GM21390 (cell line): ENCODE data around the gene CMTM8.
A peak's percentile ranks its signal among the peaks of the same experiment; 100 is the strongest.
"Not testable (repeated sequence)": the region's sequence is repeated elsewhere in the genome, so short reads cannot be mapped to it uniquely, and the experiment has no call there.

Experiments used
- ATAC-seq: cut with Tn5 transposase; IDR thresholded peaks from one replicate; pipeline ENCODE4 v1.9.1; 2021; ENCODE audit not compliant: unreplicated experiment

The CMTM8 gene

GRCh38 chr3:32228743-32229142 lies 9.7 kb upstream of the CMTM8 start:
- ATAC-seq = not testable (repeated sequence)

GRCh38 chr3:32229565-32229964 lies 8.9 kb upstream of the CMTM8 start:
- no peak for ATAC-seq

DNA sequence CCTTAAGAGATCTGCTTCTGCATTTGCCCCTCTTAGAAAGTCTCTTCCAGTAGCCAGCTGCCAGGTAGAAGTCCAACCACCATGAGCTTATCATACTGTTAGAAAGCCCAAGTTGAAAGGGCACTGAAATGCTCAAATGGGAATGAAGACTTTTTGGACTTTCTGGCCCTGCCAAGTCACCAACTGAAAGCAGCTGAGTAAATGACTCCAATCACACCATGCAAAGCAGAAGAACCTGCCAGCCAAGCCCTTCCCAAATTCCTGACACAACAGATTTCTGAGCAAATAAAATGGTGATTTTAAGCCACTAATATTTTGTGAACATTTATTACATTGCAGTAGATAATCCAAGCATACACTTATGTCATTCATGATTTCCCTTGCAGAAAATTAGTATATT lies 2.1 kb upstream of the CMTM8 start:
- ATAC-seq = no peak

- no peak for ATAC-seq
Observed at GRCh38 chr3:32237670-32238452, 619 bp upstream of the CMTM8 start.

- ATAC-seq = no peak
Observed at GRCh38 chr3:32239307-32240158, 1.1 kb downstream of the CMTM8 start.

- peak; percentile 43 for ATAC-seq
Observed at GRCh38 chr3:32240159-32240545, 1.7 kb downstream of the CMTM8 start.

- ATAC-seq = no peak
Observed at GRCh38 chr3:32241100-32241499, 2.6 kb downstream of the CMTM8 start.

GRCh38 chr3:32243519-32243918 lies 5.0 kb downstream of the CMTM8 start:
- ATAC-seq = no peak

DNA sequence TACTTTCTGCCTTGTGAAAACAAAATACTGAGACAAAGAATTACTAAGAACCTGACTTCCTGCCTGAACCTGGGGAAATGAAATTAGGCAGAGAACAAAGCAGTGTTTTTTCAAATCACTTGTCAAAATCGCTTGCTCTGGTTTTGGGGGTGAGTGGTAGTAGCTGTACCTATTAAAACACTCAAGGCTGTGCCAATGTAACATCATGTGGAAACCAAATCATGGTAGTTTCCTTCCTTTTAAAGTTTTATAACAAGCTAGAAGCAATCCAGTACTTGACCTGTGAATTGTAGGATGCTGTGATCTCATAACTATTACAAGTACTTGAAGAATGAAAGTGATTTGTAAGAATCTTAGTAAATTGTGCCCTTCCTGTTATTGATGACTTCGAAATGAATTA lies 6.7 kb downstream of the CMTM8 start:
- ATAC-seq = no peak

- ATAC-seq = no peak
Observed at GRCh38 chr3:32246079-32246675, 7.7 kb downstream of the CMTM8 start.

DNA sequence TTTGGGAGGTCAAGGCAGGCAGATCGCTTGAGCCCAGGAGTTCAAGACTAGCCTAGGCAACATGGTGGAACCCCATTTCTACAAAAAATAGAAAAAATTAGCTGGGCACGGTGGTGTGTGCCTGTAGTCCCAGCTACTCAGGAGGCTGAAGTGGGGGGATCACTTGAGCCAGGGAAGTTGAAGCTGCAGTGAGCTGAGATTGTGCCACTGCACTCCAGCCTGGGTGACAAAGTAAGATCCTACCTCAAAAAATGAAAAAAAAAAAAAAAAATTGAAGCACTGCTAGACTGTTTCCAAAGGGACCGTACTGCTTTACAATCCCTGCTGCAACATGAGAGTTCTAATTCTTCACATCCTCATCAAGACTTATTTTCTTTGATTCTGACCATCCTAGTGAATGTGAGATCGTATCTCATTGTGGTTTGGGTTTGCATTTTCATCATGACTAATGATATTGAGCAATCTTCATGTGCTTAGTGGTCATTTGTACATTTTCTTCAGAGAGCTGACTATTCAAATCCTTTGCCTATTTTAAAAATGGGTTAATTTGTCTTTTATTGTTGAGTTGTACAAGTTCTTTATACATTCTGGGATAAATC lies 10.8 kb downstream of the CMTM8 start:
- no peak for ATAC-seq

GRCh38 chr3:32254268-32254667 lies 15.8 kb downstream of the CMTM8 start:
- no peak for ATAC-seq

GRCh38 chr3:32255345-32255744 lies 16.9 kb downstream of the CMTM8 start:
- no peak for ATAC-seq

DNA sequence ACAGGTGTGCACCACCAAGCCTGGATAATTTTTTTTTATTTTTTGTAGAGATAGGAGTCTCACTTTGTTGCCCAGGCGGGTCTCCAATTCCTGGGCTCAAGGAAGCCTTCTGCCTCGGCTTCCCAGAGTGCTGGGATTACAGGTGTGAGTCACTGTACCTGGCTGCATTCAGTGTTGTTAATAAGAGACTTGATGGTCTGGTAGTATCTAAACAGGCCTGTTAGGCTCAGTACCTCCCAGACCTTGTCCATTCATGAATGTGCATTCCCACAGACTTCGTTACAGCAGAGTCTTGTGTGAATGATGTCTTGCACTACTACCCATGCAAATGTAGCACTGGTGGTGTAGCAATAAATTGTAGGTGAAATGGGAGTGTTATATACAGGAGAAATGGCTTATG lies 17.7 kb downstream of the CMTM8 start:
- no peak for ATAC-seq

GRCh38 chr3:32257042-32257441 lies 18.6 kb downstream of the CMTM8 start:
- no peak for ATAC-seq

DNA sequence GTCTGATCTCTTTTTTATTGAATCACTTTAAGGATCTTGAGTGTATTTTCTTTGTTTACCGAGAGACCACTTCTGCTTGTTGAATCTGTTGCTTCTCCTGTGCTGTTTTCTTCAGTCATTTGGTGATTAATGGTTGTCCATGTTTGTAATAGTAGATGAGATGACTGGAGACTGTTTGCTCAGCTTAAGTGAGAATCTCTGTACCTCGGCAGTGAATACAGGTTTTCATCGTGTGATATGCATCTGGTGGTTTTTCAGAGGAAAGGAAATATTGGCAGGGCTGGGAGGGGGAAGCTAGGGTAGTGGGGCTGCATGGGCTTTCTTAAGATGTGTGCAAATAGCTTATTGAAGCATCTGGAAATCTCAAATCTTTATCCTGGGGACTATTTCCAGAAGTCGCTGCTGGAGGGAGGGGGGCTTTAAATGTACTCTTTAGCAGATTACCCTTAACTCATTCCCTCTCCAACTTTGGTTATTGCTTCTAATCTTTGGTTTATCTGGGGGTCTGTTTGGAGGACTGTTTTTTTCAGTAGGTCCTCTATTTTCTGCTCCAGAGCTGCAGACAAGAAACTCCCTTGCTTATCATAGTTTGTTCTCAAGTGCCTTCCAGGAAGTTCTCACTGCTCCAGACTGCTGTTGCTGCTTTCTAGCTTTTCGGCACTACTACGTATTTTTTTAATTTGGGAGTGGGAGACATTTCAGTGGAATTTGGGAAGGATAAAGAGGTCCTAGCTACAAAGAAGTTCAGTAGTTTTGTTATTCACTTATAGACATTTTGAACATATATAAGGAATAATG lies 19.4 kb downstream of the CMTM8 start:
- no peak for ATAC-seq

- ATAC-seq = no peak
Observed at GRCh38 chr3:32258869-32259268, 20.4 kb downstream of the CMTM8 start.

GRCh38 chr3:32261545-32261944 lies 23.1 kb downstream of the CMTM8 start:
- no peak for ATAC-seq

DNA sequence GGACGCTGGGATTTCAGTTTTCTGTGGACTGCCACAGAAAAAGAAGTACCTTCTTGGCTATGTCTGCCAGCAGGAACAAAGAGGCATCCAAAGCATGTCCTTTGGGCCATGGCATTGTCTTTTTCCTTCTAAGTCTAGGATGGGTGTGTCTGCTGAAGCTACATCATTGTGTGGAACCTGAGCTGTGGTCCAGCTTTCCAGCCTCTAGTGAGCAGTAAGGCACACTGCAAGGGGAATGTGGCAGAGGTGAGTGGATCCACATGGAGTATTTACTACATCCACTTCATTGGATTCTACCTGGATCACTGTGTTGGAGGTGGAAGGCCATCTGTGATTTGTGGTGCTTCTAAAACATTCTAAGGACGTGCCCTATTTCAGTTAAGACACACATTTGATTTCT lies 23.7 kb downstream of the CMTM8 start:
- no peak for ATAC-seq

- ATAC-seq = no peak
Observed at GRCh38 chr3:32274306-32274705, 35.8 kb downstream of the CMTM8 start.

- no peak for ATAC-seq
Observed at GRCh38 chr3:32275506-32275905, 37.0 kb downstream of the CMTM8 start.
